K562 (cell line): ENCODE data around the gene CEP250. TPM values are rescaled to one million over a fixed set of nuclear protein-coding genes. Genes with fewer than 3 reads are reported as not detected.

ENCODE experiments used
- ARID1B ChIP-seq: fragments of 450-650 bp; IDR thresholded peaks from 2 replicates; pipeline ENCODE4 v1.6.1; 2016; ENCODE audit warnings: antibody characterized with exemption, mild to moderate bottlenecking, inconsistent platforms
- ASH1L ChIP-seq: fragments of 450-650 bp; IDR thresholded peaks from 2 replicates; pipeline ENCODE4 v1.6.1; 2018; ENCODE audit warnings: borderline replicate concordance, mild to moderate bottlenecking, low read depth; ENCODE audit not compliant: partially characterized antibody
- CBFA2T3 ChIP-seq: fragments of 450-650 bp; IDR thresholded peaks from 2 replicates; pipeline ENCODE4 v1.6.1; 2017
- ETV1 ChIP-seq: fragments of 450-650 bp; conservative IDR thresholded peaks from 2 replicates; pipeline ENCODE4 v1.6.1; 2016; ENCODE audit warnings: missing genetic modification characterization, control low read depth, low read depth, missing compliant biosample characterization
- KDM1A ChIP-seq, 2 experiments: fragments of 450-650 bp; IDR thresholded peaks; 2 replicates each; pipeline ENCODE4 v1.6.1; 2016; ENCODE audit warnings: mild to moderate bottlenecking in 2 of 2
- MBD2 ChIP-seq: sonication (generic); IDR thresholded peaks from 2 replicates; pipeline ENCODE4 v1.6.1; 2016; ENCODE audit warnings: low read depth, borderline replicate concordance
- NEUROD1 ChIP-seq: fragments of 150-350 bp; IDR thresholded peaks from 2 replicates; pipeline ENCODE4 v1.6.1; 2014; ENCODE audit warnings: borderline replicate concordance, low read length, low read depth; ENCODE audit not compliant: partially characterized antibody
- NFIC ChIP-seq: fragments of 450-650 bp; IDR thresholded peaks from 2 replicates; pipeline ENCODE4 v1.6.1; 2017; ENCODE audit warnings: mild to moderate bottlenecking, inconsistent platforms
- NFXL1 ChIP-seq: fragments of 450-650 bp; formaldehyde crosslinking; IDR thresholded peaks from 2 replicates; pipeline ENCODE4 v1.4.0; 2021; ENCODE audit warnings: mild to moderate bottlenecking
- NFYB ChIP-seq: IDR thresholded peaks from 2 replicates; pipeline ENCODE4 v1.6.1; 2011; ENCODE audit warnings: mild to moderate bottlenecking, moderate library complexity; ENCODE audit not compliant: insufficient read length; ENCODE audit errors: extremely low read depth
- NR2C1 ChIP-seq, 2 experiments: fragments of 450-650 bp; IDR thresholded peaks; 2 replicates each; pipeline ENCODE4 v1.6.1; 2017; ENCODE audit warnings: mild to moderate bottlenecking in 2 of 2, antibody characterized with exemption in 1 of 2, inconsistent platforms in 1 of 2, missing compliant biosample characterization in 1 of 2, missing genetic modification characterization in 1 of 2
- PHF8 ChIP-seq: fragments of 200-600 bp; sonication (generic); IDR thresholded peaks from 2 replicates; pipeline ENCODE4 v1.6.1; 2012; ENCODE audit warnings: mixed run types, mild to moderate bottlenecking, inconsistent platforms, low read length, moderate library complexity, borderline replicate concordance
- RCOR1 ChIP-seq, 2 experiments: IDR thresholded peaks; 2 replicates each; pipeline ENCODE4 v1.6.1; 2012; ENCODE audit warnings: low read depth in 2 of 2, low read length in 2 of 2, borderline replicate concordance in 1 of 2, improper control_type of control experiment in 1 of 2
- SAFB2 ChIP-seq: fragments of 200-400 bp; formaldehyde crosslinking; IDR thresholded peaks from 2 replicates; pipeline ENCODE4 v1.6.1; 2018; ENCODE audit warnings: borderline replicate concordance, low read length, low read depth, moderate library complexity; ENCODE audit not compliant: severe bottlenecking
- SP2 ChIP-seq: IDR thresholded peaks from 2 replicates; pipeline ENCODE4 v1.6.1; 2011; ENCODE audit warnings: mild to moderate bottlenecking, low read depth, low read length, moderate library complexity; ENCODE audit not compliant: poor library complexity, severe bottlenecking; ENCODE audit errors: extremely low read depth
- ZNF133 ChIP-seq: fragments of 250-450 bp; sonication (Bioruptor Pico); IDR thresholded peaks from 2 replicates; pipeline ENCODE4 v1.4.0; 2020; ENCODE audit warnings: mild to moderate bottlenecking
- polyA plus RNA-seq, 8 experiments: library from polyadenylated mRNA; depleted of rRNA in 4 of 8; stranded (reverse) in 5 of 8; unstranded in 3 of 8; fragments of >200 nt; fragmentation: Nextera tagmentation in 2 of 8; fragmentation: Illumina TruSeq in 1 of 8; extraction: Ambion mirVana in 2 of 8; extraction: Trizol in 1 of 8; gene quantifications; 2 replicates each; pipeline versions ENCODE4 v1.2.1 to v1.2.3, GENCODE V29; 2011 to 2014; ENCODE audit warnings: inconsistent platforms in 1 of 8, missing spikeins in 1 of 8
- total RNA-seq, 7 experiments: library from RNA; depleted of rRNA in 6 of 7; stranded (reverse); fragments of >200 nt in 6 of 7; fragmentation: Illumina TruSeq in 2 of 7; extraction: Trizol in 2 of 7; gene quantifications; 2 replicates each; pipeline versions ENCODE4 v1.2.1 to v1.2.3, GENCODE V29; 2011 to 2021; ENCODE audit warnings: low replicate concordance in 1 of 7
- TF ChIP-seq, protein P1 (sequence below): fragments of 450-650 bp; formaldehyde crosslinking; IDR thresholded peaks from 2 replicates; pipeline ENCODE4 v1.4.0; 2020; ENCODE audit warnings: mild to moderate bottlenecking, moderate library complexity
- TF ChIP-seq, protein P2 (sequence below), 2 experiments: fragments of 450-650 bp; formaldehyde crosslinking in 1 of 2; IDR thresholded peaks; 2 replicates each; pipeline versions ENCODE4 v1.4.0 to v1.6.1; 2014 to 2020; ENCODE audit warnings: mild to moderate bottlenecking in 2 of 2, borderline replicate concordance in 1 of 2, low read depth in 1 of 2

Gene CEP250
- total and polyA plus RNA-seq, 9 of the 15 experiments (the other 6 are each of a cell fraction or from before 2014, with no cell fraction given) = 2.5 to 41.9 (median 20.5) TPM

DNA sequence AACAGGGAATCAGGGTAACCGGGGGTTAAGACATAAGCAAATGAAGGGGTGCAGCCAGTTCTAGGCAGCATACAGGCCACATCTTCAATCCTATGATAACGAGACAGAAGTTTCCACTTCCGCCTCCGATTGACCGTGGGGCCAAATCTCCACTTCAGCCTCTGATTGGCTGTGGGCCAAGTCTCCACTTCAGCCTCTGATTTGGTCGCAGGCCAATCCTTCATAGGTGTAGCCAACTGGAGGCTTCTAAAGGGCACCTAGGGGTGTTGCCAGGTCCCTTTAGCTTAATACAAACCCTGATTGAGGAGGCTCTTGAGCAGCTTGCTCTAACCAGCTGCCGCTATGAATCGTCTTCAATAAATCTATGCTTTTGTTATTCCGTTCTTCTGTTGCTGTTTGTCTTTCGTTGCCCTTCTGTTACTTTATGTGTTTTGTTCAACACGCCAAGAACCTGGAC, 84.4 kb downstream of the CEP250 start (continued):
- TF ChIP-seq ARID1B = 0 out of 2 replicates have a peak, but pooled peaks have one; percentile 22
- peak; percentile 49; the same call in 1 of the 2 replicates for TF ChIP-seq MBD2
- TF ChIP-seq KDM1A (IDR thresholded peaks at IDR 0.05) = peak; percentile 80 to 83
- TF ChIP-seq SAFB2 = no peak
- peak; percentile 74 for TF ChIP-seq ASH1L
- peak; percentile 18; the same call in 1 of the 2 replicates for TF ChIP-seq CBFA2T3
- TF ChIP-seq NFYB = peak; percentile 86
- TF ChIP-seq, protein P1, sequence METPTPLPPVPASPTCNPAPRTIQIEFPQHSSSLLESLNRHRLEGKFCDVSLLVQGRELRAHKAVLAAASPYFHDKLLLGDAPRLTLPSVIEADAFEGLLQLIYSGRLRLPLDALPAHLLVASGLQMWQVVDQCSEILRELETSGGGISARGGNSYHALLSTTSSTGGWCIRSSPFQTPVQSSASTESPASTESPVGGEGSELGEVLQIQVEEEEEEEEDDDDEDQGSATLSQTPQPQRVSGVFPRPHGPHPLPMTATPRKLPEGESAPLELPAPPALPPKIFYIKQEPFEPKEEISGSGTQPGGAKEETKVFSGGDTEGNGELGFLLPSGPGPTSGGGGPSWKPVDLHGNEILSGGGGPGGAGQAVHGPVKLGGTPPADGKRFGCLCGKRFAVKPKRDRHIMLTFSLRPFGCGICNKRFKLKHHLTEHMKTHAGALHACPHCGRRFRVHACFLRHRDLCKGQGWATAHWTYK (CRISPR knock-in tag) = no peak
- TF ChIP-seq NFIC = peak; percentile 98
- no peak for TF ChIP-seq ZNF133 (CRISPR knock-in tag)
- TF ChIP-seq SP2 = peak; percentile 54
- TF ChIP-seq NR2C1 (IDR thresholded peaks at IDR 0.05) = no peak
- peak; percentile 9; the same call in 1 of the 2 replicates for TF ChIP-seq NR2C1 (tag; IDR thresholded peaks at IDR 0.05)
- TF ChIP-seq, protein P2, sequence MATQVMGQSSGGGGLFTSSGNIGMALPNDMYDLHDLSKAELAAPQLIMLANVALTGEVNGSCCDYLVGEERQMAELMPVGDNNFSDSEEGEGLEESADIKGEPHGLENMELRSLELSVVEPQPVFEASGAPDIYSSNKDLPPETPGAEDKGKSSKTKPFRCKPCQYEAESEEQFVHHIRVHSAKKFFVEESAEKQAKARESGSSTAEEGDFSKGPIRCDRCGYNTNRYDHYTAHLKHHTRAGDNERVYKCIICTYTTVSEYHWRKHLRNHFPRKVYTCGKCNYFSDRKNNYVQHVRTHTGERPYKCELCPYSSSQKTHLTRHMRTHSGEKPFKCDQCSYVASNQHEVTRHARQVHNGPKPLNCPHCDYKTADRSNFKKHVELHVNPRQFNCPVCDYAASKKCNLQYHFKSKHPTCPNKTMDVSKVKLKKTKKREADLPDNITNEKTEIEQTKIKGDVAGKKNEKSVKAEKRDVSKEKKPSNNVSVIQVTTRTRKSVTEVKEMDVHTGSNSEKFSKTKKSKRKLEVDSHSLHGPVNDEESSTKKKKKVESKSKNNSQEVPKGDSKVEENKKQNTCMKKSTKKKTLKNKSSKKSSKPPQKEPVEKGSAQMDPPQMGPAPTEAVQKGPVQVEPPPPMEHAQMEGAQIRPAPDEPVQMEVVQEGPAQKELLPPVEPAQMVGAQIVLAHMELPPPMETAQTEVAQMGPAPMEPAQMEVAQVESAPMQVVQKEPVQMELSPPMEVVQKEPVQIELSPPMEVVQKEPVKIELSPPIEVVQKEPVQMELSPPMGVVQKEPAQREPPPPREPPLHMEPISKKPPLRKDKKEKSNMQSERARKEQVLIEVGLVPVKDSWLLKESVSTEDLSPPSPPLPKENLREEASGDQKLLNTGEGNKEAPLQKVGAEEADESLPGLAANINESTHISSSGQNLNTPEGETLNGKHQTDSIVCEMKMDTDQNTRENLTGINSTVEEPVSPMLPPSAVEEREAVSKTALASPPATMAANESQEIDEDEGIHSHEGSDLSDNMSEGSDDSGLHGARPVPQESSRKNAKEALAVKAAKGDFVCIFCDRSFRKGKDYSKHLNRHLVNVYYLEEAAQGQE (IDR thresholded peaks at IDR 0.05; ENCODE audit: borderline replicate concordance) = peak; percentile 17; the same call in 1 of the 2 replicates
- TF ChIP-seq, protein P2 (CRISPR knock-in tag; IDR thresholded peaks at IDR 0.05; ENCODE audit: low read depth) = no peak
- 0 out of 2 replicates have a peak, but pooled peaks have one; percentile 8 for TF ChIP-seq ETV1 (tag)
- peak; percentile 25; the same call in 1 of the 2 replicates for TF ChIP-seq PHF8
- no peak for TF ChIP-seq NFXL1 (CRISPR knock-in tag)
- TF ChIP-seq NEUROD1 = no peak
- TF ChIP-seq RCOR1 (IDR thresholded peaks at IDR 0.05; ENCODE audit: borderline replicate concordance in 1 of 2, low read depth in 2 of 2, low read length in 2 of 2) = peak; percentile 5 to 79; a peak in 3 of 4 replicates
